Fibroblast of skin of scalp (primary cell): ENCODE results near the gene HABP4.
"Not testable (repeated sequence)": the region's sequence is repeated elsewhere in the genome, so short reads cannot be mapped to it uniquely, and the experiment has no call there.

ENCODE experiments used
- DNase-seq: peaks from one replicate; pipeline ENCODE4 v3.0.0-alpha.2; 2013

HABP4 gene

DNA sequence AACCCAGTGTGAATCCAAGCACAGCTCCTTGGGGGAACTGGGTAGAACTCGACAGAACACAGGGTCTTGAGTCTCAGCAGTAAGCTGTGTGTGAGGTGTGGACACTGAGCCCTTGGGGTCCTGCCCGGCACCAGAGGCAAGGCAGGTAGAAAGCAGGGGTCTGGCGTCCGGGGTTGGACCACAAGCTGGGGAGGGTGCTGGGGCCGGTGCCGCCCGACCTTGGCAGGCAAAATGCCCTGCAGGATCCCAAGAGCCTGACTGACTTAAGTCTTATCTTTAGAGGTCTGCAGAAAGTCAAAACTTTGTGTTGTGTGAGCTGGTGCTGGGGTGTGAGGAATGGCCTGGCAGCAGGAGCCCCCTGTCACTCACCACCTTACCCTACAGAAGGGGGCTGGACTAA is 49.3 kb downstream of the HABP4 start:
- no peak for DNase-seq

DNA sequence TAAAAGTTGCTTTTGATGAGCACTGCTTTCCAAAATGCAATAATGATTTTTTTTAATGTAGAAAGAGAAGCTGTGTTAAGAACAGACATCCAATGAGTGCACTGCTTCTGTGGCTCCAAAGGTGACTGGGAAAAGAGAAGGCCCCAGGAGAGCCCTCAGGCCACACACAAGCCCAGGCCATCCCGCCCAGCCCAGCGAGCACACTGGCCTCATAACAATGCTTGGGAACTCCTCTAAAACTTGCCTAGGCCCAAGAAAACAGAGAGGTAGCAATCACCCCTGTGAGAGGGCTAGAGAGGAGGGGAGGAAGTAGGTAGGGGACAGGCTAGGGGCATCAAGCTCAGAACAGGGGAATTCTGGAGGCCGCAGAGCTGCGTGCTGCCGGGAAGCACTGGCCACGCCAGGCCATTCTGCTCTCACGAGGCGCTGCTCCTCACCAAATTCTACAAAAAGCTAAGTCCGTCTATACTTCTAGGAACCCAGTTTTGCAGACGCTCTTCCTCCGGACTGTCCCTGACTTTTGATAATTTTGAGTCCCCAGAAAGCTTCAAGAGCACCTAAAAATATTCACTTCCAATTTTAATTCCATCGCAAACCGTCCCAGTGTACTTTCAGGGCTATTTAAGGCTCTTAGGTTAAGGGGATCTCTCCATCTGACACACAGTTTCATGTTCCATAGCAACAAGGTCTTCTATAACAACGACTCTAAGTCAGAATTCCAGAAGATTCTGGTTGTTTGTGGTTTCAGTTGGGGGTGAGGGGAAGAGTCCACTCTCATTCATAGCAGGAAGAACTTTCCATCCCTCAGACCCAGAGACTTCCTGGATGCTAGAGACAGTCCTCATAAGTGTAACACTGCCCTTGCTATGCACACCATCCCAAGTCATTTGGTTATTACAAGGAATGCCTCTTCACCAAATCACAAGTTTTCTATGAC is 51.0 kb downstream of the HABP4 start:
- peak; percentile 52 for DNase-seq

- no peak for DNase-seq
Observed at GRCh38 chr9:96501633-96502538, 51.9 kb downstream of the HABP4 start.

GRCh38 chr9:96502539-96503373 is 52.8 kb downstream of the HABP4 start:
- peak; percentile 14 for DNase-seq

GRCh38 chr9:96503374-96503748 is 53.4 kb downstream of the HABP4 start:
- not testable (repeated sequence) for DNase-seq

DNA sequence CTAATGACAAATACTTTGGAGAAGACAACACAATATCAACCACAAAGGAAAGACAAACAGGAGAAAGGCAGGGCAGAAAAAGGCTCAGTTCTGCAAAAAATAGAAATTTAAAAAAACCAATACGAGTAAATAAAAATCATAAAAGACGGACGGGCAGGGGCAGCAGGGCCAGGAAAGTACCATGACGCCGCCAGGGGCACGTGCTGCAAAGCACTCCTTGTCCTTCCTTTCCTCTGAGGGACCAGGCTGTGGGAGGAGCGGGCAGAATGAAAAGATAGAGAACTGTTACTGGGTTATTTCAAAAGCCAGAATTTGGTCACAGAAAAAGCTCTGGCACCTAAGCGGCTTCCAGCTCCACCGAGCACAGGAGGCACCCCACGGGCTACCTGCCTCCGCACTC is 53.9 kb downstream of the HABP4 start:
- no peak for DNase-seq

DNA sequence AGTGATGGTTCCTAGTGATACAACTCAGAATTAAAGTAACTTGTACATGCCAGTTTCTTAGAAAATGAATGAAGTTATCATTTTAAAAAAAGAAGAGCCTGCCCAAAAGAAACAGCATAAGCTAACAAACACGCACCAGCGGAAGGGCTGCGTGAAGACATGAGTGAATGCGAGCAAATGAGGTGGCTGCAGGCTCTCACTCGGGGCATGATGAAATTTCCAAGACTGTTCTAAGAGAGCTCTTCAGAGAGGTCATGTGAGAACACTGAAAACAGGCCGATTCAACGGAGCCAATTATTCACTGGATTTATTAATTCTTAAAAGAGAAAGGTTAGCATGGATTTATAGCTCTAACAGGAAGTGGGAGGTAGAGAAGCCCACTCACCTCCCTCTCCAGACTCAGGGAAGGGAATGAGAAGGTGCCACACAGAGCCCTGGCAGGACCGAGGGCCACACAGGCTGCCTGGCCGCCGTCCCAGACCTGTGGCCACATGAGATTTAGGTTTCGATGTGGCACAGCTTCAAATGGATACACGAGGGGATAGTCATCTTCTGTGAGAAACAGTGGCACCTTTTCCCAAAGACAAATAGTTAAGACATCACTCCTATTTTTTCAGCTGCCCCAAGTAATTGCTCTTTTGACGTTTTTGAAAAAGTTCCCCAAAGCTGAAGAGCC is 55.5 kb downstream of the HABP4 start:
- DNase-seq: no peak

DNA sequence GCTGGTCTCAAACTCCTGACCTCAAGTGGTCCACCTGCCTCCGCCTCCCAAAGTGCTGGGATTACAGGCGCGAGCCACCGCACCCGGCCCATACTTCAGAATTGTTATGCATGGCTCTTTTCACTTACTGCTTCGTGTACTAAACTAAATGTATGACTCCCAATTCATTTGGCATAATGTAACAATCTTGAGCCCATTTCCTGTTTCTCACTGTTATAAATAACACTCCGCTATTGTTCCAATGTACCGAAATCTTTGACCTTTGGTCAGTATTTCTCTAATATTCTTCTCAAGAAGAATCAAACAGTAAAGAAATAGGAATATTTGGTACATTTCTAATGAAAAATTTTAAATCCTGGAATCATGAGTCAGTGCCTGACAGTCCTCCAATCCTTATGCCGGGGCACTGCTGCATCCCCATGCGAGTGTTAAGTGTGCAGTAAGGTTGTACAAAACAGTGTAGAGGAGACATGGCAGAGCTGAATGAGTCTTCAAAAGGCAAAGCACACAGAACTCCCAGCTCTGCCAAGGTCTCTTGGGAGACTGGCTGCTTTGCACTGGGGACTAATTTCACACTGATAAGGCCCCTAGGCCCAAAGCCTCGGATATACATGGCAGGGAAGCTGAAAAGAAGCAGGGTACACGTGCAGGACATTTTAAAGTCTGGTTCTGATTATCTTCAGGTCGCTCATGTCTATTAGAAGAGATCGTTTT is 58.4 kb downstream of the HABP4 start:
- no peak for DNase-seq

GRCh38 chr9:96509026-96509425 is 59.1 kb downstream of the HABP4 start:
- no peak for DNase-seq

DNA sequence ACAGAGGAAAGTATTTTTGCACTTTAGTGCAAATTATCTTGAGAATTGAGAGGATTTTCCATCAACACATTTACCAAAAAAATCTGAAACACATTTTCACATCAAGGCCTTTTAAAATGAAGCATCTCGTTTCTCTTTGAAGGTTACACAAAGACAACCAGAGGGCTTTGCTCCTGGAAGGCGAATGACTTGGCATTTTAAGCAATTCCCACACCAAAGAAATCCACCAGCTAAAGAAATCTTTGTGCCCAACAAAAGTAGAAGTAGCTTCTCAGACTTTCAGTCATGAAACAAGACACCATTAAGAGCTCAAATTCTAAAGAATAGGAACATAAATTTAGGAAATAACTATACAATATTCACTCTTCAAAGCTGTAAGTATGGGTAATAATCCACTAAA is 59.9 kb downstream of the HABP4 start:
- no peak for DNase-seq

DNA sequence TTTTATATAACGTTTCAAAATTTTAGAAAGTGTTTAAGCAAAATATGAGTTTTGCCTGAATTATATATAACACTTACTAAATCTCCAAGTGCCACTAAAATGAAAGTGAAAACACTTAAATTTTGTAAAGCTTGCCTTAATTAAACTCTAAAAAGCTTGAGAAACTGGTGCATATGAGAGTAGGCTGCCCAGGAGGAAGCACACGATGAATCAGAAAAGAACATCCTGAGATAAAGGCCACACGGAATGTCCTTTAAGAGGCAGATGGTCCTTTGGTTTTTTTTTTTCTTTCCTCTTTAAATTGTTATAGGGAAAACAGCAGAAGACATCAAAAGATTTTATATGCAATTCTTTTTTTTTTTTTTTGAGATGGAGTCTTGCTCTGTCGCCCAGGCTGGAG is 60.3 kb downstream of the HABP4 start:
- no peak for DNase-seq

DNA sequence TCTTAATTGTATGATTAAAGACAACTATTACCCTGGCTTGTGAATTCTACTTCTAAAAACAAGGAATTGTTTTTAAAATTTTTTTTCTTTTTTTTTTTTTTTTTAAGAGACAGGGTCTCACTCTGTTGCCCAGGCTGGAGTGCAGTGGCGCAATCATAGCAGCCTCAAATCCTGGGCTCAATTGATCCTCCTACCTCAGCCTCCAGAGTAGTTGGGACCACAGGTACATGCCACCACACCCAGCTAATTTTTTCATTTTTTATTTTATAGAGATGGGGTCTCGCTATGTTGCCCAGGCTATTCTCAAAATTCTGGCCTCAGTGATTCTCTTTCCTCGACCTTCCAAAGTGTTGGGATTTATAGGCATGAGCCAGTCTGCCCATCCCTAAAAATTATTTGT is 62.3 kb downstream of the HABP4 start:
- DNase-seq: no peak

- DNase-seq: peak; percentile 23
Observed at GRCh38 chr9:96513622-96514021, 63.7 kb downstream of the HABP4 start.

DNA sequence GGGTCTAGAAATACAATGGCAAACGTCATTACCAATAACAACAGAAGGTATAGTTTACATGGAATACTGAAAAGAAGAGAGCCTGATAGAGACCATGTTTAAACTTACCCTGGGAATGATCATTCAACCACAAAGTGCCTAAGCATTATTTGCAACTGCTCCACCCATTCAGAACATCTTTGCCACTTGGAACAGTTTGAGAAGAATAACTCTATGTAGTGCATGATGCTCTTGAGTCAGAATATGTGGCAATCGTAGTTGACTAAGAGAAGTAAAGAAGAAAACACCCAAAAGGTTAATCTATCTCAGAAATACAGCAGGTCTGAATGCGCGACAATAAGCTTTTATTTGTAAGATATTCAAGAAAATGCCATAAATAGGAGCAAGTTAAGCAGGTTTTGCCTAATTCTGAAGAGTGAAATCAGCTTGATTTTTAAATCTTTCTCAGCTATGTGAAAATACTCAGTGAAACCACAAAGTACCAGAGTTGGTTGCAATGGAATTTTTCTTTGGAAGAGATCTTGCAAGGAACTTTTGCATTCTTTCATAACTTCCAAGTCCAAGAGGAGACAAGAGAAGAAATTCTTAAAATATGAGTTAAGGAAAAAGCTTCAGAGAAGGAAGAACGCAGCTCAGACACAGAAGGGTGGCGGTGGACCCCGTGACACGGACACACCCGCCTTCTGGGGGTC is 64.3 kb downstream of the HABP4 start:
- peak; percentile 82 for DNase-seq

GRCh38 chr9:96514800-96515158 is 64.8 kb downstream of the HABP4 start:
- peak; percentile 43 for DNase-seq

- DNase-seq: no peak
Observed at GRCh38 chr9:96515621-96516470, 65.9 kb downstream of the HABP4 start.

DNA sequence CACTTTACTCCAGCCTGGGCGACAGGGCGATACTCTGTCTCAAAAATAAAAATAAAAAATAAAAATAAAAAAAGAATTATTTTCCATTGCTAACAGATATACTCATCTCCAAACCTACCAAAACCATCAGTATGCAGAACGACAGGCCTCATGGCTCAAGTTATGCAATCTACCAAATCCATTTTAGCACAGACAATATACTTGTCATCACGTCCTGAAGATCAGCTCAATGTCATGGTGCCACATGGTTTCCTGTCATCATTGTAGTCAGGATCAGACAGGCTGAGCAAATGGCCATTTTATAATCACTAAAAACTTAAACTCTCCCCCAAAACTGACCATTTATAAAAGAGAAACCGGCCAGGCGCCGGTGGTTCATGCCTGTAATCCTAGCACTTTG is 69.1 kb downstream of the HABP4 start:
- no peak for DNase-seq

GRCh38 chr9:96519787-96520186 is 69.8 kb downstream of the HABP4 start:
- no peak for DNase-seq

- no peak for DNase-seq
Observed at GRCh38 chr9:96522366-96522765, 72.4 kb downstream of the HABP4 start.

DNA sequence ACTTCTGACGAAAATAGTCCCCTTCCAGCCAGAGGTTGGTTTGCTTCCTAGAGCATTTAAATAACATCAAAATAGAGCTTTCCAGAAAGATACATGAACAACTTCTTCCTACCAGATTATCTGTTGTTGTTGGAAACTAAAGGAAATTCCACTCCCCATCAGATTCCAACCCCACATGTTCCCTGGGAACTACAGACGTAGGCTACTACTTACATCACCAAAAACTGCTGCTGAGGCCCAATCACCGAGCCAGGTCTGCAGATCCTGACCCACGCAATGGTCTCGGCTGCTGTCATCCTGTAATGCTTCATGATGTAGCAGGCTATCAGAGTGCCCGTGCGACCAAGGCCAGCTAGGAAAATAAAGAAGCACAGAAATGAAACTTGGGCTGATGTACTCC is 73.4 kb downstream of the HABP4 start:
- peak; percentile 21 for DNase-seq
